BE2C (cell line): ENCODE results near the gene GFY. TPM values are rescaled to one million over a fixed set of nuclear protein-coding genes. Genes with fewer than 3 reads are reported as not detected.

Experiments used
- DNase-seq: peaks from one replicate; pipeline ENCODE4 v3.0.0-alpha.2; 2020
- H3K27me3 ChIP-seq: fragments of 250-450 bp; sonication (Bioruptor Pico); 2 replicates; pipeline ENCODE4 v1.5.1; 2020; ENCODE audit warnings: mild to moderate bottlenecking
- H3K36me3 ChIP-seq: fragments of 250-450 bp; sonication (Bioruptor Pico); 2 replicates; pipeline ENCODE4 v1.5.1; 2020; ENCODE audit warnings: mild to moderate bottlenecking
- H3K4me1 ChIP-seq: fragments of 250-450 bp; sonication (Bioruptor Pico); 2 replicates; pipeline ENCODE4 v1.5.1; 2020
- H3K4me3 ChIP-seq: 2 replicates; pipeline ENCODE4 v1.5.1; 2011; ENCODE audit warnings: low read depth, low read length
- H3K9me3 ChIP-seq: fragments of 250-450 bp; sonication (Bioruptor Pico); 2 replicates; pipeline ENCODE4 v1.5.1; 2020
- polyA plus RNA-seq: library from polyadenylated mRNA; unstranded; fragments of >200 nt; gene quantifications from one replicate; pipeline ENCODE4 v1.2.1, GENCODE V29; 2012; ENCODE audit warnings: low read depth, missing spikeins; ENCODE audit not compliant: insufficient read length, insufficient read depth
- TF ChIP-seq, protein P1 (sequence below): IDR thresholded peaks from 2 replicates; pipeline ENCODE4 v1.5.1; 2012; ENCODE audit warnings: mild to moderate bottlenecking, low read depth, low read length

GFY gene, protein sequence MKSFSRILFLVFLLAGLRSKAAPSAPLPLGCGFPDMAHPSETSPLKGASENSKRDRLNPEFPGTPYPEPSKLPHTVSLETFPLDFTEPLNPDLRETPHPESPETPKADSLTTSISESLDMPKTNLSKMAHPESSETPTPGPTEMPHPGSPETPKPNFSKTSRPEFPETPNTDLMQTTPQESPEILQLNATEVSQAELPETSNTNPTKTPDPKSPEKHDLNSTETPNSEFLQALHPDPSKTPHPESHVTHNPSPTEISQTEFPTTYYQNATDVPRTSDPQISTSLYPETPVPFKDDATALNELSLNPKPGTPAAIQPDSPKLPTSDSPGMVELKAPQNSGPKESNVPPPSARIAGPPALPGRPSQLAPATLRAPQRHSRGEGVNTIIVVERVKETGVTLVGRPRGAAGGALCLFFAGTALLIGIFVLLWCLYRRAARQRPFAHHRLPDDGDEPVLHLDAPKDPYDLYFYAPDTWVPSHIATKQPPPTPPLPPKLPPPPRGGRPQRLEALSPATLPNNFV
- not detected for polyA plus RNA-seq

DNA sequence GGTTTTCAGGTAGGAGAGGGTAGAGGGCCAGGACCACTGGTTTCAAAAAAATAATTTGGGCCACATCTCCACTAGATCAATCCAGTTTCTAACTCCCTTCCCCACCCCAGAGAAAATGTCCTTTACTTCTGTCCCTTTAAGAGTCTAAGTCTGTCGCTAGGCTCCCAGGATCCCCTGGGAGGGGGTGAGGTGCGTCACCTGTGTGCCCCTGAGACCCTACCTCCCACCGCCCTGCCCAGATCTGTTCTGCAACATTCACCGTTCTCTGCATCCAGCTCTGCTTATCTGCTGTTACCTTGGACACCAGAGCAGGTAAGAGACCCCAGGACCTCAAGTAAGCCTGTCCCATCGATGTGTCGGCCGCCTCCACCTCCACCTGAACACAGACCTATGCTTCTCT, at the start of gene GFY:
TSS of gene GFY (plus strand) at position 211 of the 400 bp plus-strand sequence. CDS start 1,043 bp downstream, outside the sequence.
- Histone ChIP-seq H3K4me1 (peaks cover 11% of the 10 kb centered on the region), H3K27me3 (peaks cover 86% of the 10 kb centered on the region)
- TF ChIP-seq, protein P1, sequence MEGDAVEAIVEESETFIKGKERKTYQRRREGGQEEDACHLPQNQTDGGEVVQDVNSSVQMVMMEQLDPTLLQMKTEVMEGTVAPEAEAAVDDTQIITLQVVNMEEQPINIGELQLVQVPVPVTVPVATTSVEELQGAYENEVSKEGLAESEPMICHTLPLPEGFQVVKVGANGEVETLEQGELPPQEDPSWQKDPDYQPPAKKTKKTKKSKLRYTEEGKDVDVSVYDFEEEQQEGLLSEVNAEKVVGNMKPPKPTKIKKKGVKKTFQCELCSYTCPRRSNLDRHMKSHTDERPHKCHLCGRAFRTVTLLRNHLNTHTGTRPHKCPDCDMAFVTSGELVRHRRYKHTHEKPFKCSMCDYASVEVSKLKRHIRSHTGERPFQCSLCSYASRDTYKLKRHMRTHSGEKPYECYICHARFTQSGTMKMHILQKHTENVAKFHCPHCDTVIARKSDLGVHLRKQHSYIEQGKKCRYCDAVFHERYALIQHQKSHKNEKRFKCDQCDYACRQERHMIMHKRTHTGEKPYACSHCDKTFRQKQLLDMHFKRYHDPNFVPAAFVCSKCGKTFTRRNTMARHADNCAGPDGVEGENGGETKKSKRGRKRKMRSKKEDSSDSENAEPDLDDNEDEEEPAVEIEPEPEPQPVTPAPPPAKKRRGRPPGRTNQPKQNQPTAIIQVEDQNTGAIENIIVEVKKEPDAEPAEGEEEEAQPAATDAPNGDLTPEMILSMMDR: no peak

GRCh38 chr19:49378512-49378911, 46.7 kb upstream of the GFY start:
- DNase-seq: no peak
- TF ChIP-seq, protein P1: no peak
- no peaks in the 10 kb centered on the region; the same call in 1 of the 2 replicates for H3K9me3 ChIP-seq

More for the DNA sequence above, at the start of gene GFY:
- no peak for DNase-seq
- H3K9me3 ChIP-seq: no peaks in the 10 kb centered on the region
- no peak within 1 kb of the TSS for H3K4me3 ChIP-seq
- no peaks in the 10 kb centered on the region for H3K36me3 ChIP-seq

DNA sequence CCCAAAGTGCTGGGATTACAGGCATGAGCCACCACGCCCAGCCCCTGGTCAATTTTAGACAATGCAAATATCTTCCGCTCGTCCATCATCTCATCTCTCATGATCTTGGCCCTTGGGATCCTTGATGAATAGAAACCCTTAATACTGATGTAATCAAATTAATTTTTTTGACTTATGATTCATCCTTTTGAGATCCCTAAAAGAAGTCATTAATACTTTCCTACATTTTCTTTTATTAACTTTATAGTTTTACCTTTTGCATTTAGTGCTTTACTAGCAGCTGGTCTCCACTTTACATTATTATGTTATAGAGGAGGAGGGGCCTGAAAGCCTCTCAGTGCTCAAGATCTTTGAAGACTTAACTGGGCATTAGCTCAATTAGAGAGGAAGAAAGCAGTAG, 44.8 kb upstream of the GFY start:
- no peaks in the 10 kb centered on the region for H3K4me1 ChIP-seq
- DNase-seq: no peak
- H3K36me3 ChIP-seq: no peaks in the 10 kb centered on the region
- TF ChIP-seq, protein P1: no peak
- H3K27me3 ChIP-seq: no peaks in the 10 kb centered on the region
- no peaks in the 10 kb centered on the region; the same call in 1 of the 2 replicates for H3K9me3 ChIP-seq
- H3K4me3 ChIP-seq: no peak overlapping the region

More at GRCh38 chr19:49378512-49378911, 46.7 kb upstream of the GFY start:
- Histone ChIP-seq H3K4me3 (no peak overlapping the region), H3K36me3 (no peaks in the 10 kb centered on the region), H3K27me3 (peaks cover 3% of the 10 kb centered on the region; the same call in 1 of the 2 replicates), H3K4me1 (no peaks in the 10 kb centered on the region)

- Histone ChIP-seq H3K4me1 (no peaks in the 10 kb centered on the region), H3K4me3 (no peak overlapping the region), H3K36me3 (no peaks in the 10 kb centered on the region), H3K27me3 (no peaks in the 10 kb centered on the region), H3K9me3 (no peaks in the 10 kb centered on the region; the same call in 1 of the 2 replicates)
- DNase-seq: no peak
- TF ChIP-seq, protein P1: no peak
Observed at GRCh38 chr19:49382639-49383038, 42.5 kb upstream of the GFY start.

DNA sequence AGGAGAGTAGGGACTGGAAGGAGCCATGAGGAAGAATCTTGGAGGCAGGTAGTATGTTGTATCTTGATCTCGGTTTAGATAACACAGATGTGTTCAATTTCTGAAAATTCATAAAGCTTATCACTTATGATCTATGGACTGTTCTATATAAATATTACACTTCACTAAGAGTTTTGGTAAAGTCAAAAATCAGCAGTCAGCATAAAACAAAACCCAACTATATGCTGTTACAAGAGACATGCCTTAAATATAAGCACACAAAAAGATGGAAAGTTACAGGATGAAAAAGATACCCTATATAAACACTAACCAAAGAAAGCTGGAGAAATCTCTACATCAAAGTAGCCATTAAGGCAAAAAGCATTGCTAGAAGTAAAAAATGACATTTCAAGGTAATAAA, 41.6 kb upstream of the GFY start:
- TF ChIP-seq, protein P1: no peak
- Histone ChIP-seq H3K36me3 (no peaks in the 10 kb centered on the region), H3K27me3 (no peaks in the 10 kb centered on the region), H3K4me3 (no peak overlapping the region), H3K4me1 (no peaks in the 10 kb centered on the region), H3K9me3 (no peaks in the 10 kb centered on the region; the same call in 1 of the 2 replicates)
- no peak for DNase-seq

DNA sequence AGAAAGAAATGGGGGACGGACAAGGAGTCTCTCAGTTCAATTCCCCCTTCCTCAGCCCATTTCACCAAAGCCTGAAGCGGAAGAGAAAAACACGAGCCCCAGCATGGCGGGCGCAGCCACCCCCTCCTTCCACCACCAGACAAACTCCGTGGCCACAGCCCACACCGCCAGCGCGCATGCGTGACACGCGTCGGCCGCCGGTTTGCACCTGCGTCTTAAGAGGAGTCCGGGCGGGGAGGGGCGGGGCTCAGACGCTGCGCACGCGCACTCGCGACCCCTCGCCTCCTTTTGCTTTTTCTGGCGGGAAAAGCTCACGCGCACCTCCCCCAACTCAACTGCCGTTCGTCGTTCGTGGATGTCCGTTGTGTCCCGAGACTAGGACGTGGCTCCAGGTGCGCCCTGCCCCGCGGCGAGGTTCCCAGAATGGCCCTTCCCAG, 37.2 kb upstream of the GFY start, which contains the start of gene KASH5:
TSS of gene KASH5 (plus strand) at position 314 of the 437 bp plus-strand sequence. CDS start 2,635 bp downstream, outside the sequence.
- TF ChIP-seq, protein P1: no peak
- Histone ChIP-seq H3K9me3 (no peaks in the 10 kb centered on the region), H3K4me3 (no peak within 1 kb of the TSS), H3K36me3 (no peaks in the 10 kb centered on the region), H3K4me1 (no peaks in the 10 kb centered on the region), H3K27me3 (peaks cover 19% of the 10 kb centered on the region)
- peak; percentile 55 for DNase-seq
